GM12892 (cell line): ENCODE data around the gene RIOK3.
"Not testable (repeated sequence)": the region's sequence is repeated elsewhere in the genome, so short reads cannot be mapped to it uniquely, and the experiment has no call there.

ENCODE experiments used
- DNase-seq: peaks from one replicate; pipeline ENCODE4 v3.0.0; 2011; ENCODE audit not compliant: insufficient read length
- FAIRE-seq: peaks from 2 replicates; lab custom pipeline; 2011; peaks lifted over from hg19 to GRCh38; lab: Jason Lieb, UNC
- POLR2A ChIP-seq: IDR thresholded peaks from 2 replicates; pipeline ENCODE4 v1.6.1; 2011; ENCODE audit warnings: low read depth, low read length, control low read depth
- POLR2AphosphoS5 ChIP-seq: IDR thresholded peaks from 2 replicates; pipeline ENCODE4 v1.6.1; 2011; ENCODE audit warnings: low read depth, low read length, control low read depth
- TAF1 ChIP-seq: IDR thresholded peaks from 2 replicates; pipeline ENCODE4 v1.6.1; 2011; ENCODE audit warnings: low read depth, mild to moderate bottlenecking, control low read depth, low read length, borderline replicate concordance

The RIOK3 gene

DNA sequence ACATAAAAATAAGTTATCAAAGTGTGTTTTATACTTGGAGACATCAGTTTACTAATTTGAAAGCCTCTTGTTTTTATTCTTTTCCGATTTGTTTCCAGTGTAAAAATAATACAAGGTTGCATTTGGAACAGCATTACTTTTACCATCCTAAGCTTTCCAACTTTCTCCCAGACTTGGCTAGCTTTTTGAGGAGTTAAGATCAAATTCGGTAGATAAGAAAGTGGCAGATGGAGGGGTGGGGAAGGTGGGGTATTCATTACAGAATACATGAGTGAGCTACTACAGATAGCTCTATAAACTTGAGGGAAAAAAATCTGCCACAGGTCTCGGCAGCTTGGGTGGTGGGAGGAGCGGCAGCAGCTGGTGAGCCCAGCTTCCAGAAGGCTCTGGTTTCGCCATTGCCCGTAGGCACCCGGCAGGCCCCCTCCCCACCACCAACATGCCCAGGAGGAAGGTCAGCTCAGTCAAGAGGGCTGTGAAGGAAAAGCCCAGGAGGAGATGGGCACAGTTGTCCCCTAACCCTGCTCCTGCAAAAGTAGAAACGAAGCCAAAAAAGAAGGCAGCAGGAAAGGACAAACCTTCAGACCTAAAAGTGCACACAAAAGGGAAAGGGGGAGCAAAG, 31.6 kb downstream of the RIOK3 start:
- FAIRE-seq (no peak), DNase-seq (no peak)
- no peak for TF ChIP-seq POLR2AphosphoS5
- TF ChIP-seq POLR2A: no peak
- no peak for TF ChIP-seq TAF1

GRCh38 chr18:23485386-23485785, 32.3 kb downstream of the RIOK3 start:
- TF ChIP-seq POLR2AphosphoS5 (no peak), TAF1 (no peak), POLR2A (no peak)
- no peak for FAIRE-seq

GRCh38 chr18:23487738-23488570, 34.9 kb downstream of the RIOK3 start:
- TF ChIP-seq POLR2A: peak; percentile 55; the same call in 1 of the 2 replicates
- TF ChIP-seq TAF1: 0 out of 2 replicates have a peak, but pooled peaks have one; percentile 26
- no peak for TF ChIP-seq POLR2AphosphoS5
- no peak for DNase-seq
- FAIRE-seq: peak; percentile 90

More at GRCh38 chr18:23485386-23485785, 32.3 kb downstream of the RIOK3 start:
- no peak for DNase-seq

- not testable (repeated sequence) for FAIRE-seq, DNase-seq
Observed at GRCh38 chr18:23489586-23489985, 36.5 kb downstream of the RIOK3 start.

DNA sequence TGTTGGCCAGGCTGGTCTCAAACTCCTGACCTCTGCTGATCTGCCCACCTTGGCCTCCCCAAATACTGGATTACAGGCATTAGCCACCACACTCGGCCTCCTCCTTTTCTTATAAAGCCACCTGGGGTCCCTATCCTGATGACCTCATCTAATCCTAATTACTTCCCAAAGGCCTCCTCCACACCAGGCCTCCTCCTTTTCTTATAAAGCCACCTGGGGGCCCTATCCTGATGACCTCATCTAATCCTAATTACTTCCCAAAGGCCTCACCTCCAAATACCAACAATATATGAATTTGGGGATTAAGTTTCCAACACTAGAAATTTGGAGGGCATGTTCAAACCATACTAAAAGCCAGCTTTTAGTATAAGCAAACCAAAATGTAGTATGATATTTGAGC, 40.6 kb downstream of the RIOK3 start:
- TF ChIP-seq TAF1: no peak
- no peak for TF ChIP-seq POLR2AphosphoS5
- no peak for TF ChIP-seq POLR2A
- FAIRE-seq (no peak), DNase-seq (no peak)

GRCh38 chr18:23494992-23495391, 41.9 kb downstream of the RIOK3 start:
- TF ChIP-seq POLR2A: no peak
- no peak for TF ChIP-seq POLR2AphosphoS5
- TF ChIP-seq TAF1: no peak
- DNase-seq (no peak), FAIRE-seq (no peak)

GRCh38 chr18:23495723-23496440, 42.8 kb downstream of the RIOK3 start:
- DNase-seq: no peak
- TF ChIP-seq POLR2AphosphoS5 (no peak), TAF1 (no peak), POLR2A (no peak)

GRCh38 chr18:23498117-23498516, 45.0 kb downstream of the RIOK3 start:
- TF ChIP-seq POLR2A (no peak), TAF1 (no peak), POLR2AphosphoS5 (no peak)
- FAIRE-seq: no peak
- no peak for DNase-seq

More at GRCh38 chr18:23495723-23496440, 42.8 kb downstream of the RIOK3 start:
- FAIRE-seq: peak; percentile 42

GRCh38 chr18:23498877-23499276, 45.8 kb downstream of the RIOK3 start:
- no peak for DNase-seq
- FAIRE-seq: peak; percentile 91
- no peak for TF ChIP-seq POLR2AphosphoS5
- TF ChIP-seq TAF1: no peak
- no peak for TF ChIP-seq POLR2A

DNA sequence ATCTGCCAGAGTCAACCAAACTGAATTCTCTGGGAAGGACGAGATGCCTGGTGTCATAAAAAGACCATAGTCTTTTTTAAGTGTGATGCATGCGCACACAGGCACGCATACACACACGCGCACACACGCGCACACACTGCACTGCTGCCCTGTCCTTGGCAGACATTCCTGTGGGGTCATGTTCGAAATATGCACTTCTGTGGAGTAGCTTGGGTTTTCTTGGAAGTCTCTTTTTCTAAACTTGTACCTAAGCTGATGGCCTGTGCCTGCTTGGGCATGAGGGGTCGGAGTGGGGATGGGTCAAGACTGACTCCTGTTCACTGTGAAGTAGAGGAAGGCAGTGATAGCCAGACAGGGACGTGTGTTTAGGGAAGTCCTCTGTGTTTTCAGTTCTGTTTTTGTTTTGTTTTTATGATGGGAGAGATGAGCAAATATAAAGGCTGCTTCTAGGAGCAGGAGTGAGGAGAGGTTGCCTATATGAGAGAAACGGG, 46.2 kb downstream of the RIOK3 start:
- peak; percentile 61 for FAIRE-seq
- no peak for DNase-seq
- no peak for TF ChIP-seq POLR2AphosphoS5
- TF ChIP-seq POLR2A: no peak
- TF ChIP-seq TAF1: no peak

DNA sequence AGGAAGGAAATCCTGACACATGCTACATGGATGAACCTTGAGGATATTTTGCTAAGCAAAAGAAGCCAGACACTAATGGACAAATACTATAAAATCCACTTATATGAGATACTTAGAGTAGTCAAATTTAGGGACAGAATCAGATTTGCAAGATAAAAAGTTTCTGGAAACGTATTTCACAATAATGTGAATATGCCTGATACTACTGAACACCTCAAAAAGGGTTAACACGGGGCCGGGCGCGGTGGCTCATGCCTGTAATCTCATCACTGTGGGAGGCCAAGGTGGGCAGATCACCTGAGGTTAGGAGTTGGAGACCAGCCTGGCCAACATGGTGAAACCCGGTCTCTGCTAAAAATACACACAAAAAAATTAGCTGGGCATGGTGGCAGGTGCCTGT, 48.5 kb downstream of the RIOK3 start:
- FAIRE-seq: no peak
- no peak for TF ChIP-seq TAF1
- TF ChIP-seq POLR2A: no peak
- no peak for TF ChIP-seq POLR2AphosphoS5
- no peak for DNase-seq
